Uterus (tissue), 4 donors: ENCODE measurements around the gene LRCH3. TPM values are rescaled to one million over a fixed set of nuclear protein-coding genes. Genes with fewer than 3 reads are reported as not detected.

Experiments used
- DNase-seq, 2 donors: peaks; one replicate each; pipeline ENCODE4 v3.0.0-alpha.2; 2019 to 2020
- H3K27ac ChIP-seq, 2 donors: fragments of 200-600 bp; sonication (generic); 1 replicate in 1 of 2; 2 replicates in 1 of 2; pipeline ENCODE4 v1.5.1; 2016 to 2018
- H3K27me3 ChIP-seq, 2 donors: fragments of 200-600 bp; sonication (generic); one replicate each; pipeline ENCODE4 v1.5.1; 2018 to 2019; ENCODE audit warnings: control low read depth in 1 of 2
- H3K36me3 ChIP-seq, 2 donors: fragments of 200-600 bp; sonication (generic); one replicate each; pipeline ENCODE4 v1.5.1; 2019; ENCODE audit warnings: control low read depth in 1 of 2
- H3K4me1 ChIP-seq, 2 donors: fragments of 200-600 bp; sonication (generic); one replicate each; pipeline ENCODE4 v1.5.1; 2018 to 2019; ENCODE audit warnings: control low read depth in 1 of 2
- H3K4me3 ChIP-seq, 2 donors: fragments of 200-600 bp; sonication (generic); 1 replicate in 1 of 2; 2 replicates in 1 of 2; pipeline ENCODE4 v1.5.1; 2018 to 2019; ENCODE audit warnings: mild to moderate bottlenecking in 1 of 2
- H3K9me3 ChIP-seq, 2 donors: fragments of 200-600 bp; sonication (generic); one replicate each; pipeline ENCODE4 v1.5.1; 2019; ENCODE audit warnings: control low read depth in 1 of 2
- POLR2A ChIP-seq, 2 donors: fragments of 450-650 bp; IDR thresholded peaks; one replicate each; pipeline ENCODE4 v1.6.1; 2016; ENCODE audit warnings: antibody characterized with exemption in 2 of 2, mild to moderate bottlenecking in 1 of 2, moderate library complexity in 1 of 2
- intact Hi-C: fragments of 100-400 bp; cut with DNase I; formaldehyde crosslinking; loops from one replicate; pipeline ENCODE4 v1.15.1; 2023; ENCODE audit warnings: low total_unique reads
- total RNA-seq, 4 donors: library from RNA; depleted of rRNA in 3 of 4; stranded (reverse); fragments of >200 nt in 3 of 4; gene quantifications; one replicate each; pipeline versions ENCODE4 v1.1.0 to v1.2.4, GENCODE V29; 2014 to 2023
- TF ChIP-seq, protein P1 (sequence below), 4 experiments: fragments of 200-600 bp in 2 of 4; fragments of 450-650 bp in 2 of 4; sonication (generic) in 2 of 4; IDR thresholded peaks; one replicate each; pipeline ENCODE4 v1.5.1; 2016 to 2019; ENCODE audit warnings: antibody characterized with exemption in 4 of 4, mild to moderate bottlenecking in 2 of 4, moderate library complexity in 1 of 4
- donor health status: DM: yes; HTN: yes; CAD: no.

The LRCH3 gene
- total RNA-seq, 4 donors from 2014 or later = 73.5 to 108 (median 100) TPM

GRCh38 chr3:197796087-197796486, 5.0 kb downstream of the LRCH3 start:
- Histone ChIP-seq H3K4me3 (no peak overlapping the region), H3K9me3 (no peaks in the 10 kb centered on the region), H3K4me1 (peaks cover 0 to 4% of the 10 kb centered on the region in 2 donors), H3K36me3 (no peaks in the 10 kb centered on the region), H3K27me3 (no peaks in the 10 kb centered on the region), H3K27ac (no peak overlapping the region)
- no peak for DNase-seq
- intact Hi-C loops = no loop called here
- no peak for TF ChIP-seq POLR2A (IDR thresholded peaks at IDR 0.05)
- TF ChIP-seq, protein P1, sequence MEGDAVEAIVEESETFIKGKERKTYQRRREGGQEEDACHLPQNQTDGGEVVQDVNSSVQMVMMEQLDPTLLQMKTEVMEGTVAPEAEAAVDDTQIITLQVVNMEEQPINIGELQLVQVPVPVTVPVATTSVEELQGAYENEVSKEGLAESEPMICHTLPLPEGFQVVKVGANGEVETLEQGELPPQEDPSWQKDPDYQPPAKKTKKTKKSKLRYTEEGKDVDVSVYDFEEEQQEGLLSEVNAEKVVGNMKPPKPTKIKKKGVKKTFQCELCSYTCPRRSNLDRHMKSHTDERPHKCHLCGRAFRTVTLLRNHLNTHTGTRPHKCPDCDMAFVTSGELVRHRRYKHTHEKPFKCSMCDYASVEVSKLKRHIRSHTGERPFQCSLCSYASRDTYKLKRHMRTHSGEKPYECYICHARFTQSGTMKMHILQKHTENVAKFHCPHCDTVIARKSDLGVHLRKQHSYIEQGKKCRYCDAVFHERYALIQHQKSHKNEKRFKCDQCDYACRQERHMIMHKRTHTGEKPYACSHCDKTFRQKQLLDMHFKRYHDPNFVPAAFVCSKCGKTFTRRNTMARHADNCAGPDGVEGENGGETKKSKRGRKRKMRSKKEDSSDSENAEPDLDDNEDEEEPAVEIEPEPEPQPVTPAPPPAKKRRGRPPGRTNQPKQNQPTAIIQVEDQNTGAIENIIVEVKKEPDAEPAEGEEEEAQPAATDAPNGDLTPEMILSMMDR (IDR thresholded peaks at IDR 0.05) = no peak

- intact Hi-C loops = no loop called here
- Histone ChIP-seq H3K36me3 (no peaks in the 10 kb centered on the region), H3K9me3 (no peaks in the 10 kb centered on the region), H3K27ac (no peak overlapping the region), H3K27me3 (no peaks in the 10 kb centered on the region), H3K4me3 (no peak overlapping the region), H3K4me1 (no peaks in the 10 kb centered on the region)
- DNase-seq = no peak
- TF ChIP-seq, protein P1 (IDR thresholded peaks at IDR 0.05) = no peak
- no peak for TF ChIP-seq POLR2A (IDR thresholded peaks at IDR 0.05)
Measured at GRCh38 chr3:197798863-197799262, 7.8 kb downstream of the LRCH3 start.

- no peak for DNase-seq
- no peaks in the 10 kb centered on the region for H3K36me3 ChIP-seq
- TF ChIP-seq, protein P1 (IDR thresholded peaks at IDR 0.05) = no peak
- TF ChIP-seq POLR2A (IDR thresholded peaks at IDR 0.05) = no peak
- intact Hi-C loops = no loop called here
- no peaks in the 10 kb centered on the region for H3K4me1 ChIP-seq
- no peaks in the 10 kb centered on the region for H3K9me3 ChIP-seq
- no peak overlapping the region for H3K27ac ChIP-seq
- no peak overlapping the region for H3K4me3 ChIP-seq
- H3K27me3 ChIP-seq = no peaks in the 10 kb centered on the region
Measured at GRCh38 chr3:197800379-197800778, 9.3 kb downstream of the LRCH3 start.

DNA sequence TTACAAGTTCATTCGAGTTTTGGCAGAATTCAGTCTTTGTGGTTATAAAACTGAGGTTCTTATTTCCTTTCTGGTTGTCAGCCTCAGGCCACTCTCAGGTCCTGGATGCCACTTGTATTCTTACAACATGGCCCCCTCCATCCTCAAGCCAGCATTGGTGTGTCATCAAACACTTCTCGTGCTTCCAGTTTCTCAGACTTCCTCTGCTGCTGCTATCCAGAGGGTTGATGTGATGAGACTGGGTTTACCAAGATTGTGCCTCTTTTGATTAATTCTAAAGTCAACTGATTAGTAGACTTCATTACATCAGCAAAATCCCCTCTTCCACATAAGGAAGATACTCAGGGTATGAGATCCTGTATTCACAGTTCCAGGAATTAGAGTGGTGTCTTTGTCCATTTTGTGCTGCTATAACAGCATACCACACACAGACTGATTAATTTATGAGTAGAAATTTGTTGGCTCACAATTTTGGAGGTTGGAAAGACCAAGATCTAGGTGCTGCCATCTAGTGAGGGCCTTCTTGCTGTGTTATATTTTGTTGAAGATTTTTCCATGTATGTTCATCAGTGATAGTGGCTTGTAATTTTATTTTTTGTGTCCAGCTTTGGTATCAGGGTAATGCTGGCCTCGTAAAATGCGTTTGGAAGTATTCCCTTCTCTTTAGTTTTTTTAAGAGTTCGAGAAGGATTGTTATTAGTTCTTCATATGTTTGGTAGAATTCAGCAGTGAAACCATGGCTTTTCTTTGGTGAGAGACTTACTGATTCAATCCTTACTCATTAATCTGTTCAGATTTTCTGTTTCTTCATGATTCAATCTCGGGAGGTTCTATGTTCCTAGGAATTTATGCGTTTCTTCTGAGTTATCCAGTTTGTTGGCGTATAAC, 11.1 kb downstream of the LRCH3 start:
- Histone ChIP-seq H3K36me3 (no peaks in the 10 kb centered on the region), H3K27ac (no peak overlapping the region), H3K4me3 (no peak overlapping the region), H3K9me3 (no peaks in the 10 kb centered on the region), H3K4me1 (no peaks in the 10 kb centered on the region), H3K27me3 (no peaks in the 10 kb centered on the region)
- intact Hi-C loops = no loop called here
- DNase-seq = no peak
- no peak for TF ChIP-seq POLR2A (IDR thresholded peaks at IDR 0.05)
- TF ChIP-seq, protein P1 (IDR thresholded peaks at IDR 0.05) = peak in 1 of 4 experiments; percentile 11

- H3K36me3 ChIP-seq = no peaks in the 10 kb centered on the region
- H3K4me1 ChIP-seq = no peaks in the 10 kb centered on the region
- TF ChIP-seq, protein P1 (IDR thresholded peaks at IDR 0.05) = no peak
- TF ChIP-seq POLR2A (IDR thresholded peaks at IDR 0.05) = no peak
- no peaks in the 10 kb centered on the region for H3K27me3 ChIP-seq
- H3K4me3 ChIP-seq = no peak overlapping the region
- H3K27ac ChIP-seq = no peak overlapping the region
- no peak for DNase-seq
- intact Hi-C loops = no loop called here
- H3K9me3 ChIP-seq = no peaks in the 10 kb centered on the region
Measured at GRCh38 chr3:197802779-197803459, 11.9 kb downstream of the LRCH3 start.
